Testis (tissue), 3 donors: ENCODE results near the gene CCDC102A. TPM values are rescaled to one million over a fixed set of nuclear protein-coding genes. Genes with fewer than 3 reads are reported as not detected.

Experiments used
- DNase-seq: peaks from one replicate; pipeline ENCODE4 v3.0.0-alpha.2; 2019
- H3K27ac ChIP-seq, 2 donors: fragments of 200-600 bp; sonication (generic); one replicate each; pipeline ENCODE4 v1.5.1; 2019
- H3K27me3 ChIP-seq: fragments of 200-600 bp; sonication (generic); one replicate; pipeline ENCODE4 v1.5.1; 2019
- H3K36me3 ChIP-seq: fragments of 200-600 bp; sonication (generic); one replicate; pipeline ENCODE4 v1.5.1; 2017; ENCODE audit warnings: low read depth; ENCODE audit errors: missing control alignments
- H3K4me1 ChIP-seq: fragments of 200-600 bp; sonication (generic); one replicate; pipeline ENCODE4 v1.5.1; 2019
- H3K4me3 ChIP-seq, 2 donors: fragments of 200-600 bp; sonication (generic); one replicate each; pipeline ENCODE4 v1.5.1; 2017 to 2019
- H3K9me3 ChIP-seq: fragments of 200-600 bp; sonication (generic); one replicate; pipeline ENCODE4 v1.5.1; 2017
- CTCF ChIP-seq, 3 experiments: fragments of 450-650 bp in 2 of 3; fragments of 200-600 bp in 1 of 3; sonication (generic) in 1 of 3; IDR thresholded peaks; one replicate each; pipeline ENCODE4 v1.5.1; 2016 to 2019; ENCODE audit warnings: antibody characterized with exemption in 3 of 3, mild to moderate bottlenecking in 2 of 3, moderate library complexity in 1 of 3
- POLR2A ChIP-seq: fragments of 450-650 bp; IDR thresholded peaks from one replicate; pipeline ENCODE4 v1.6.1; 2017; ENCODE audit warnings: antibody characterized with exemption, mild to moderate bottlenecking, moderate library complexity
- WGBS, 2 donors: methylation state at CpG; one replicate each; pipeline ENCODE4 v1.1.5; 2018; 5-methylcytosine and 5-hydroxymethylcytosine counted together
- intact Hi-C: fragments of 100-400 bp; cut with DNase I; formaldehyde crosslinking; loops from one replicate; pipeline ENCODE4 v1.15.1; 2023; ENCODE audit warnings: low total_unique reads
- polyA plus RNA-seq: library from polyadenylated mRNA; stranded (reverse); fragments of 350-450 nt; fragmentation: Illumina TruSeq; extraction: RNeasy Lipid Tissue Mini Kit (QIAGEN cat#74804); gene quantifications from one replicate; pipeline ENCODE4 v1.2.3, GENCODE V29; 2014; ENCODE audit warnings: low read depth, low replicate concordance; ENCODE audit not compliant: insufficient read depth
- total RNA-seq, 2 donors: library from RNA; depleted of rRNA; stranded (reverse); fragments of >200 nt; gene quantifications; one replicate each; pipeline ENCODE4 v1.2.3, GENCODE V29; 2016

CCDC102A gene
- total and polyA plus RNA-seq, 3 donors from 2014 or later, result 7.7 to 16.7 (median 13.1) TPM

GRCh38 chr16:57518520-57518919 is 17.9 kb downstream of the CCDC102A start:
- no peaks in the 10 kb centered on the region for H3K27me3 ChIP-seq
- TF ChIP-seq CTCF (IDR thresholded peaks at IDR 0.05), result no peak
- TF ChIP-seq POLR2A, result no peak
- no peaks in the 10 kb centered on the region for H3K36me3 ChIP-seq
- WGBS, 2 donors, result 93 to 94% methylated on average over 7 to 13 of the region's 13 CpGs
- no peaks in the 10 kb centered on the region for H3K4me1 ChIP-seq
- no peaks in the 10 kb centered on the region for H3K9me3 ChIP-seq
- DNase-seq, result no peak
- no peak overlapping the region for H3K4me3 ChIP-seq
- intact Hi-C loops, result loop anchor here (10.0 kb wide), 1 partner anchor 94 kb away; no protein-coding TSS in a partner anchor
- H3K27ac ChIP-seq, result no peak overlapping the region

- no peaks in the 10 kb centered on the region for H3K36me3 ChIP-seq
- TF ChIP-seq CTCF (IDR thresholded peaks at IDR 0.05), result no peak
- no peak for TF ChIP-seq POLR2A
- intact Hi-C loops, result loop anchor here (10.0 kb wide), 1 partner anchor 93 kb away; no protein-coding TSS in a partner anchor
- no peak overlapping the region for H3K27ac ChIP-seq
- no peak overlapping the region for H3K4me3 ChIP-seq
- no peaks in the 10 kb centered on the region for H3K27me3 ChIP-seq
- 94 to 95% methylated on average over 28 to 31 of the region's 31 CpGs for WGBS, 2 donors
- H3K4me1 ChIP-seq, result no peaks in the 10 kb centered on the region
- DNase-seq, result no peak
- no peaks in the 10 kb centered on the region for H3K9me3 ChIP-seq
These were observed 18.7 kb downstream of the CCDC102A start for GRCh38 chr16:57517397-57518367.

GRCh38 chr16:57516773-57517172 is 19.6 kb downstream of the CCDC102A start:
- intact Hi-C loops, result loop anchor here (10.0 kb wide), 1 partner anchor 92 kb away; no protein-coding TSS in a partner anchor
- Histone ChIP-seq H3K27me3 (no peaks in the 10 kb centered on the region), H3K4me3 (no peak overlapping the region), H3K9me3 (no peaks in the 10 kb centered on the region), H3K27ac (no peak overlapping the region), H3K4me1 (no peaks in the 10 kb centered on the region), H3K36me3 (no peaks in the 10 kb centered on the region)
- 86 to 89% methylated on average over 3 of the region's 3 CpGs for WGBS, 2 donors
- DNase-seq, result no peak
- TF ChIP-seq CTCF (IDR thresholded peaks at IDR 0.05) (no peak), POLR2A (no peak)

GRCh38 chr16:57516176-57516725 is 20.1 kb downstream of the CCDC102A start:
- WGBS, 2 donors, result 78 to 90% methylated on average over 10 of the region's 10 CpGs
- DNase-seq, result no peak
- H3K4me3 ChIP-seq, result no peak overlapping the region
- H3K4me1 ChIP-seq, result no peaks in the 10 kb centered on the region
- intact Hi-C loops, result loop anchor here (10.0 kb wide), 1 partner anchor 91 kb away; no protein-coding TSS in a partner anchor
- no peaks in the 10 kb centered on the region for H3K36me3 ChIP-seq
- no peaks in the 10 kb centered on the region for H3K9me3 ChIP-seq
- H3K27ac ChIP-seq, result no peak overlapping the region
- no peaks in the 10 kb centered on the region for H3K27me3 ChIP-seq
- TF ChIP-seq POLR2A, result no peak
- no peak for TF ChIP-seq CTCF (IDR thresholded peaks at IDR 0.05)
